HG03378 (cell line): ENCODE data around the gene PYHIN1.

Experiments
- ATAC-seq: cut with Tn5 transposase; IDR thresholded peaks from one replicate; pipeline ENCODE4 v1.9.1; 2021; ENCODE audit warnings: mild to moderate bottlenecking, moderate library complexity; ENCODE audit not compliant: unreplicated experiment

Gene PYHIN1

DNA sequence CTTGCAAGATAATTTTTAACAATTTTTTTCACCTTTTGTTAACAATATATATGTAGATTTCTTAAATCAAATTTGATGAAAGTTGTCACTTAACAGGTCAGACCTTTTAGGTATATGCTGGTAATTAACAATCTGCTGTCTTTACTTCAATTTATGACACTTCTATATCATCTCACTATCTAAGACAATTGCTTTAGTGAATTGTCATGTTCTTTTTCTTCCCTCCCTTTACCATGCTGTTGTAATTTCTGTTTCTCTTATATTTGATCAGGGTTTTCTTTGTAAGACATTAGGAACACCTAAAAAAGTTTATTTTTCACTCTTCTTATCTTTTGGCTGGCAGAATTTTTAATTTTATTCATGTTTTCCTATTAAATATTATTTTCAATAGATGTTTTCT is 80.4 kb downstream of the PYHIN1 start:
- no peak for ATAC-seq

DNA sequence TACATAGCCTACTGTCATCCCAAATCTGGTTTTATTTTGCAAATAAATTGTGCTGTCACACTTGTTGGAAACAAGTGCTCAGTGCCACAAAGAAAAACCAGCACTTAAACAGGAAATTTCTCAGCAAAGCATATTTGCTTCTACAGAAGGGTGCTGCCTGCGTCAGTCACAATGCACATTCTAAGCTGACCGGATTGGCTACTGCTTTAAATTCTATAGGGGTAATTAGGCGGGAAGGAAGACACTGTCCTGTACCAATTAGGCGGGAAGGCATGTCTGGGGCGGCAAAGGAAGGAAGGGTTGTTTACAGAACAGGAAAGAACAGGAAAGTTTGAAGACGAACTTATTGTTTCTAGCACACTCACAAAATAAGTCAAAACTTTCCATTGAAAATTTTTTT is 81.1 kb downstream of the PYHIN1 start:
- ATAC-seq = peak; percentile 32

DNA sequence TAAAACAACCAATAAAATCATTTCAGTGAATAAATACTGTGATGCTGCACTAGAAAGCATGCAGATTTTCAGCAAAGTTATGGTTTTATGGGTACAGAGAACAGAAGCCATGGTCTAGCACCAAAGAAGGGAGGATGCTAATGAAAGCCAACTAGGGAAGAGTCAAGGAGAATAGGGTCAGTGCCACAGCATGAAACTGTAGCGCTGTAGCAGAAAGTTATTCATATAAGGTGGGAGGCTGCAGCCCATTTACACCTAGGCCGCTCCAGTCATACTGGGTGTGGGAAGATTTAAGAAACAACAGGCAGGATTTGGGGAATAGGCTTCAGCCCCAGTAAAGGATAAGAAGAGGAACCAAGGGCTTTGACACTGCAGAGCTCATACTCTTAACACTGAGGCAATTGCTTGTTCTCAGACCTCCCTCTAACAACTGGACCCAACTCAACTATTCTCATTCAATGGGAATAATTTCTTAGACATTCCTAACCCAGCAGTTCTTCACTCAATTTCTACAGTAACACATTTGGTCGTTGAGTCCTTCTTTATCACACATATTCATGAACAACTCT is 82.7 kb downstream of the PYHIN1 start:
- ATAC-seq = no peak

DNA sequence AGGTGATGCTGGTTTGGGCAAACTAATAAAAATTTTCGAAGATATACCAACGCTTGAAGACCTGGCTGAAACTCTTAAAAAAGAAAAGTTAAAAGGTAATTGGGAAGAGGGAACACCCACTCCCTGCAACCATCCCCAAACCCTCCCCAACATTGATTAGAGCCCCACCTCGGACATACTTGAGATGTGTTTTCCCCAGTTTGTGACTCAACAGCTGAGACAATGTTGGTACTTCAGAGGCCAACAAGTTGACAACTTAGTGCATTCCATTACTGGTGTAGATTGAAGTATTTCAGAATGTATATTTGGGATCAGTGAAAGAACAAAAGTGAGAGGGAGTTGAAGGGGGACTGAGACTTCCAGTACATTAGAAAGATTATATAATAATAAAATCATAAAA is 83.5 kb downstream of the PYHIN1 start:
- no peak for ATAC-seq

DNA sequence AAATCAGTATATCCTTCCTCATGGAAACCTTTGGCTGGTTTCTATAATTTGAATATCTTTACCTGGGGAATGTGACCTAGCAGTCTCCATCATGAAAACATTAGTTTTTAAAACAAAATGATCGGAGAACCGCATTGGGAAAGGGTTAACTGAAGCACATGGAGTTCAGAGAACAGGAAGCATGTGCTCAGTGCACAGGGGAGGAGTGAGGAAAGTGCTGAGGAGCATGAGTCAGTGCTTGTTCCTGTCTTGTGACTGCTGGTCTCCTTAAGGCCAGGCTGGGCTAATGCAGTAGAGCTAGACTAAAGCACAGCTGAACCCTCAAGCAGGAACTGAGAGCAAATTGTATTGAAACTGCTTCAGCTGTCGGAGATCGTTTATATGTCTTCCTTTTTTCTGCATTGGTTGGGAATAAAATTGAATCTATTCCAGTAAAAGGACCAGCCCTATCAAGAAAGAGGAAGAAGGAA is 84.1 kb downstream of the PYHIN1 start:
- peak; percentile 94 for ATAC-seq

DNA sequence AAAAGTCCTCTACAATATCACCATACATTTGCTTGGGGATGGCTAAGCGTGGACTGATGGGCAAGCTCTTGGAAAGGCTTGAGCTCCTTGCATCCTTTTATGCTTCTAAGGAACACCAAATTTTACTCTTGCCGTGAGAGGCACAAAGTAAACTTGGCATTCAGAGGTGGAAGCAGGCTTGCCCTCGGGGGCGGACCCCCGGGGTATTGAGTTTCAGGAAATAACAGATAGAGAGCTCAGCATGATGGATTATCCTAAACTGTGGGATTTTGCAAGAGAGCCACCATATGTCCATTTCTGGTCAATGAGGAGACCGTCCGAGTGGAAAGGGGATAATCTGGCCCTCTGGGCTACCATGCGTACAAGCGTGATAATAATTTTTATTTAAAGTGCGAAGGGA is 92.4 kb downstream of the PYHIN1 start:
- ATAC-seq = no peak

DNA sequence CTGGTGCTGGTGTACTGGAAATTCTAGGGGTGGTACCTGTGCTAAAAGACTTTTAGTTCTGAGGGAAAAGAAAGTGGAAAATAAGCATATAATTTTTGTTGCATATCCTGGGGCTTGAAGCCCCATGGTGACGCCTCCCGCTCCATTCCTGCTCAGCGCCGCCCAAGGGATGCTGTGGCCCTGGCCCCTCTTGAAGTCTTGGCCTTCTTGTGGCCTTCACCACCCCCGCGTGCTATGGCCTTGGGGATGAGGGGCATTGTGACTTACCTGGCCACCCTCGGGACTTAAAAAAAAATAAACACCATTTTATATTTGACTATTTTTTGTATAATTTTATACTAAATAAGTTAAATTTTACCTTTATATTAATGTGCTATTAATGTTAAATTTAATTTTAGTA is 93.7 kb downstream of the PYHIN1 start:
- ATAC-seq = no peak
